Suppressor macrophage treated with lipopolysaccharide for 4 hours (primary cell): ENCODE measurements around the gene CD163L1.
"Not testable (repeated sequence)": the region's sequence is repeated elsewhere in the genome, so short reads cannot be mapped to it uniquely, and the experiment has no call there.

ENCODE experiments used
- DNase-seq: peaks from one replicate; pipeline ENCODE4 v3.0.0-alpha.2; 2020

The CD163L1 gene

DNA sequence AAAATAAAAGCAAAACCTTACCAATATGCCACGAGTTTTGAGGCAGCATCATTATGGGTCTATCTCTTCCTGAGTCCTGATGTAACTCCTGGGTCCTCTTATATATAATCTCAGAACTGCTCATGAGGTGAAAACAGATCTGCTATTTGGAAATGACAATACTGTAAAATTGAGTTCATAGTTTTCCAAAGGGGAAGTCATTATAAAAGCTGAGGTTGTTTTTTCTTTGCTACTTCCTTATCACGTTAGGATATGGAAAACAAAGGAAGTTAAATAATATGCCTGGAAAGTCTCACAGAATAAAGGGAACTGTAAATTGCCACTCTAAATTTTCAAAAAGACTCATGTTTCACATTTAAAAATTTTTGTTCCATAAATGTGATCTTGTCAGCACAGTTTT lies at the start of gene CD163L1:
CD163L1 (minus strand) TSS at position 78 of the 400 bp plus-strand sequence; CDS start at position 52, 26 bp downstream.
- peak; percentile 51 for DNase-seq

DNA sequence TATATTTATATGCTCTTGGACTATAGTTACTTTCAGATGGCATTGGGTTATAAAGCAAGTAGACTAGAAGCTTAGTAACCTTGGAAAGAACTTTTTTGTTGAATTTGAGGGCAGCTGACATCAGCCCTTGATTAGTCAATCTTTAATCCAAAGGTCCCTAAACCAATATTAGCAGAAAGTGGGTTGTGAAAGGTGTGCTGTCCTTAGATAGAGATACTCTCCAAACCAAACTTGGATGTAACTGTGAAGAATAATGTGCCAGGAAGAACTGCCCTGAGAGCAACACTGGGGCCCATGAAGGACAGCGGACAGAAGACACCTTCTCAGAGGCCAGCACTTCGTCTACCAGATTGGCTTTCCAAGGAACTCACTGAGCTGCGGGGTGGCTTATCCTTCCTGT lies 49.1 kb upstream of the CD163L1 start:
- DNase-seq = no peak

DNA sequence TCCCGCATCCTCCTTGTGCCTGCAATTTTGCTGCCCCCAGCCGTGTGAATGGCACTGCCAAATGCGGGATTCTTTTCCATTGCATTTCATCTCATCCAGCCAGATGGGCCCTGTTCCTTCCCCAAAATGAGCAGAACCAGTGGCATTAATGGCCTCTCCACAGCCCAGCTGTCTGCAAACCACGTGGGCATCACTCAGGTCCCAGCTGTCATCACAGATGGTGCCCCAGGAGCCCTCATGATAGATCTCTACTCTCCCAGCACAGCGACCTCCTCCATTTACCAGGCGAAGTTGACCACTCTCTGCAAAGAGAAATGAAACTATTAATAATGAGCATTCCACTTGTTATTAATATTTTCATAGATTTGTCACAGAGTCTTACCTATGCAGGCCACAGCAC lies 42.6 kb upstream of the CD163L1 start:
- no peak for DNase-seq

DNA sequence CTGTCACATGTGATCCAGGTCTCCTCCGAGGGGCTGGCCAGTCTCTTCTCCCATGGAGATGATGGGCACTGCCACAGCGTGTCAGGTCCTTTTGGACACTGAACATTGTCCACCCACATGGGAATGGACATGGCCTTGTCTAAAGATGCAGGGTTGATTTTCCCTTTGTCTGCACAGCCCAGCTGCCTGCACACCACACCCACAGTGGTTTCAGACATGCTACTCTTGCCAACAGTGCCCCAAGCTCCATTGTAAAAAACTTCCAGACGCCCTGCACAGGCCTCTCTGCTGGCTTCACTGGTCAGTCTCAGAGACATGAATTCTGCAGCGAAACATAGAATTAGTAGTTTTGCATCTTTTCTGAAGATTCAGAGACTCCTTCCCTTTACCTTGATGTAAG lies 41.1 kb upstream of the CD163L1 start:
- no peak for DNase-seq

DNA sequence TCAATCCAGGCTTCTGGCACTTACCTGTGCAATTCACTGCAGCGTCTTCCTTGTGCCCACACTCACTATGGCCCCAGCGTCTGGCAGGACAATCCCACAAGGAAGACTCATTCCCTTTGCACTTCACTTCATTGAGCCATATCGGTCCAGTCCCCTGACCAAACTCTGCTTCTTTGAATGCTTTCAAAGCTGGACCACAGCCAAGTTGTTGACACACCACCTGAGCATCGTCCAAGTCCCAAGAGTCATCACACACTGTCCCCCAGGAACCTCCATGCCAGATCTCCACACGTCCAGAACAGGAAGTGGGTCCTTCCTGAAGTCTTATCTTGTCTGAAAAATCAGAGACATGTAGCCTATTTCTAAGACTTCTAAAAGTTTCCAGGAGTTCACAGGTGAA lies 39.4 kb upstream of the CD163L1 start:
- DNase-seq = no peak

DNA sequence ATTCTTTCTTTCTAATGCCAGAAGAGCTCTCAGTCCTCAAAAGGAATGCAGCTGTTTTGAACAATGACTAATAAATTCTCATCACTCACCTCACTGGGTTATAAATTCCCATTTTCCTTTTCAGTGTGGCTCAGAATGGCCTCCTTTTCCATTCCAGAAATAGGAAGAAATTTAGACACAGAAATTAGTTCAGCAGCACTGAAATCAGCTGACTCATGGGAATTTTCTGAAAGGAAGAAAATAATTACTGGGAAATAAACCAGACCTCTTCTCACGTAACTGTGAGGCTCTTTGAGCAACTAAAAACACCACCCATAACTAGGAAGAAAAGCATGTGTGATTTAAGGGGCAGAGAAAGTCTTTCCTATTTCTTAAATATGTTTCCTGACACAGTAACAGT lies 35.8 kb upstream of the CD163L1 start:
- peak; percentile 27 for DNase-seq

DNA sequence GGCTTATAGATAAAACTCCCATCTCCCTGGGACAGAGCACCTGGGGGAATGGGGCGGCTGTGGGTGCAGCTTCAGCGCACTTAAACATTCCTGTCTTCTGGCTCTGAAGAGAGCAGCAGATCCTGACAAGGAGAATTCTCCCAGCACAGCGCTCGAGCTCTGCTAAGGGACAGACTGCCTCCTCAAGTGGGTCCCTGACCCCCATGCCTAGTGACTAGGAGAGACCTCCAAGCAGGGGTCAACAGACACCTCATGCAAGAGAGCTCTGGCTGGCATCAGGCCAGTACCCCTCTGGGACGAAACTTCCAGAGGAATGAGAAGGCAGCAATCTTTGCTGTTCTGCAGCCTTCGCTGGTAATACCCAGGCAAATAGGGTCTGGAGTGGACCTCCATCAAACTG lies 28.1 kb upstream of the CD163L1 start:
- DNase-seq = no peak

DNA sequence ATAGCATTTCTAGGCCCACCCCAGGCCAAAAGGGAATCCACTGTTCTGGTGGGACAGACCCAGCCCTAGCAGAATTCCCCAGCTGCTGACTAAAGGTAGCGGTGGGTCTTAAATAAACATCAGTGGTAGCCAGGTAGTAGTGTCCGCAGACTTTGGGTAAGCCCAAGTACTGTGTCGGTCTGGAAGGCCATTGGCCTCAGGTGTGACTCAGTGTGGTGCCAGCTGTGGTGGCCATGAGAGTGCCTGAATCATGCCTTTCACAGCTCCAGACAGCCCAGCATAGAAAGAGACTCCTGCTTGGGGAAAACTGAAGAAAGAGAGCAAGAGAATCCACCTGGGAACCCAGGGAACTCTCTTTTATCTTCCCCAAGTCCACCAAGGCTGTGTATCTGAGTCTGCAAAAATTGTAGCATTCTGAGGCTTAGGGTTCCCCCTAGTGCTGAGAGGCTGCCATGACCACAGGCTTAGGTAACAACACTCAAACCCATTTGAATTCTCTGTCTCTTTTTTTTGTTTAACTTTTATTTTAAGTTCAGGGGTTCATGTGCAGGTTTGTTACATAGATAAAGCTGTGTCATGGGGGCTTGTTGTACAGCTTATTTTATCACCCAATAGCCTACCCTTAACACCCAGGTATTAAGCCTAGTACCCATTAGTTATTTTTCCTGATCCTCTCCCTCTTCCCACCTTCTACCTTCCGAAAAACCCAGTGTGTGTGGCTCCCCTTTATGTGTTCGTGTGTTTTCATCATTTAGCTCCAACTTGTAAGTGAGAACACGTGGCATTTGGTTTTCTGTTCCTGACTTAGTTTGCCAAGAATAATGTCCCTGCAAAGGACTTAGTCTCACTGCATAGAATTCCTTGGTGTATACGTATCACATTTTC lies 16.7 kb upstream of the CD163L1 start:
- DNase-seq = peak; percentile 70

DNA sequence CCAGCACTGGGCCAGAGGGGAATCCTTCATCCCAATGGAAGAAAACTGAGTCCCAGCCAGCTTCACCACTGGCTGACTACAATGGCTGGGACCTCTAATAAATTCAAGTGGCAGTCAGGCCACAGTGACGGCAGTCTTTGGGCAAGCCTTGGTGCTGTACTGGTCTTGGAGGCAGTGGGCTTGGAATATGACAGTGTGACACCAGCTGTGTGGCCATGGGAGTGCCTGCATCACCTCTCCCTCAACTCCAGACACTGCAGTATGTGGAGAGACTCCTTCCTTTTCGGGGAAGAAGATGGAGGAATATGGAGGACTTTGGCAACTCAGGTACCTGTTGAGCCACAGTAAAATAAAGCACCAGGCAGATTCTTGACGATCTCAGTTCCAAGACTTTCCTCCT lies 16.0 kb upstream of the CD163L1 start:
- no peak for DNase-seq

DNA sequence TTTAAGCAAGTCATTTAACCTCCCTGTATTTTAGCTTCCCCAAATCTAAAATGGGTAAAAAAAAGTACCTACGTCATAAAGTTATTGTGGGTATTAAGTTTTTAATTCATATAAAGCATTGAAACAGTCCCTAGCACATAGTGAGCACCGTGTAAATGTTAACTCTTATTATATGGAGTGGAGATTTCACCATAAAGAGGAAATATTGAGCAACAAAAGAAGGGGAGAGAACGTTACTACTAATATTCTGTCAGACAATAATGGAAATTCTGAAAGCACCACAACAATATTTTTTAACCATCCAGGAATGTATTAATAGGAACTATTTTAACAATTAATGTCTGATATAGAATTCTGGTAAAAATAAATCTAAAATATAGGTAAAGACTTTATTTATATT lies 7.8 kb upstream of the CD163L1 start:
- DNase-seq = no peak

DNA sequence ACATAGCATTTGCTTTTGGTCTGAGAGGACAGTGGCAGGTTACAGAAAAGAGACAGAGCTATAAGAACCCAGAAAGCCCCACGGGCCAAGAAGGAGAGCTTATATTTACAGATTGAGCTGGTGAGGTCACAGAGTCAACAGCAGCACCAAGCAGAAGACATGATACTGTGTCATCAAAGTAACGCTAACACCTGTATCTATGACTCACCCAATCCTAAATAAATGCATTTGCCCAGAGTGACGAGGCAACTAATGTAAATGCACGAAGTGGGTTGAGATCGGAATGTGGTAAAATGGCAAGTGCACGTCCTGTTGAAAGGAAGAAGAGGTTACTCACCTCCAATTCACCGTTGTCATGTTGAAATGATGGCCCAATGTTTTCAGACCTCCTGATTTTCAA lies 6.7 kb upstream of the CD163L1 start:
- no peak for DNase-seq

DNA sequence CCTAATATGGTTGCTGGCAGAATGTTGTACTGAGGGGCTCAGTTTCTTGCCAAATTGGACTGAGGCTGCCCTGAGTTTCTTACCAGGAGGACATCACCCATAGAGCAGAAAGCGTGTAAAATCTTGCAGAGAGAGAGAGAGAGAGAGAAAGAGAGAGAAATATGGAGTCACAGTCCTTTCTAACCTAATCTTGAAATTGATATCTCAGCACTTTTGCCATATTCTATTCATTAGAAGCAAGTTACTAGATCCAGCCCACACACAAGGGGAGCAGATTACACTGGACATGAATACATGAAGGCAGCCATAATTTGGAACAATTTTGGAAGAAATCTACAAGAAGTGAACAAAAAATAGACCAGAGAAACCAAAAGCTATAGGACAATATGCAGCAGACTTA lies 4.1 kb upstream of the CD163L1 start:
- DNase-seq = no peak

DNA sequence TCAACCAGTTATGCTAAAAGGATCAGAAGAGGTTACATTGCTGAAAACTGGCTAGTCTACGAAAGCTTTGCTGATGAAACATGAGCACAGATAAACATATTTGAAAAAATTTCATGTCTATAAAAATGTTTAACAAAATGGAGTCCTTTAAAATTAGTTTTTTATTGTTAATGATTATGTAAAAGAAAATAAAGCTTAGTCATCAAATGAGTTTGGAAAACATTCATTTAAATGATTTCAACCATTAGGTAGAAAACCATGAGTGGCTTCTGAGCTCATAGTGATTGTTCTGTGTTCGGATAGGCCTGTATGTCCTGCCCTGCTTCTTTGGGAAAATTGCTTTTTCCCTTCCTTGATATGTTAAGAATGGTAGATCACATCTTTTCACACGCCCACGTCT lies 584 bp upstream of the CD163L1 start:
- DNase-seq = no peak

DNA sequence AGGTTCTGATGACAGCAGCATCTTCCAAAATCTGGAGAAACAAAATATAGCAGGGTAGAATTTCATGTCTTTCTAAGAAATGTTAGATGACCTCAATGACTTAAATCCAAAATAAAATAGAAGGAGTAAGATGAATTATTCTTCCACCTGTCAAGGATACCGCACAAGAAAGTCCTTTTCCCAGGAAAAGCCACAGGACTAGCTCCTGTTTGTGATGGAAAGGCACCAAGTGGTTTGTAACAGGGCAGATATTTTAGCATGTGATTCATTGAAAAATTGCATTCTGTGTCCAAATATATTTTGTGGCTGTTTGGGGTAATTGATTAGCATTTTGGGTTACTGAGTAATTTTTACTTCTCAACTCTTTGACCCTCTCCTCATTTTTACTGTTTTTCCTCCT lies 2.7 kb downstream of the CD163L1 start:
- no peak for DNase-seq

DNA sequence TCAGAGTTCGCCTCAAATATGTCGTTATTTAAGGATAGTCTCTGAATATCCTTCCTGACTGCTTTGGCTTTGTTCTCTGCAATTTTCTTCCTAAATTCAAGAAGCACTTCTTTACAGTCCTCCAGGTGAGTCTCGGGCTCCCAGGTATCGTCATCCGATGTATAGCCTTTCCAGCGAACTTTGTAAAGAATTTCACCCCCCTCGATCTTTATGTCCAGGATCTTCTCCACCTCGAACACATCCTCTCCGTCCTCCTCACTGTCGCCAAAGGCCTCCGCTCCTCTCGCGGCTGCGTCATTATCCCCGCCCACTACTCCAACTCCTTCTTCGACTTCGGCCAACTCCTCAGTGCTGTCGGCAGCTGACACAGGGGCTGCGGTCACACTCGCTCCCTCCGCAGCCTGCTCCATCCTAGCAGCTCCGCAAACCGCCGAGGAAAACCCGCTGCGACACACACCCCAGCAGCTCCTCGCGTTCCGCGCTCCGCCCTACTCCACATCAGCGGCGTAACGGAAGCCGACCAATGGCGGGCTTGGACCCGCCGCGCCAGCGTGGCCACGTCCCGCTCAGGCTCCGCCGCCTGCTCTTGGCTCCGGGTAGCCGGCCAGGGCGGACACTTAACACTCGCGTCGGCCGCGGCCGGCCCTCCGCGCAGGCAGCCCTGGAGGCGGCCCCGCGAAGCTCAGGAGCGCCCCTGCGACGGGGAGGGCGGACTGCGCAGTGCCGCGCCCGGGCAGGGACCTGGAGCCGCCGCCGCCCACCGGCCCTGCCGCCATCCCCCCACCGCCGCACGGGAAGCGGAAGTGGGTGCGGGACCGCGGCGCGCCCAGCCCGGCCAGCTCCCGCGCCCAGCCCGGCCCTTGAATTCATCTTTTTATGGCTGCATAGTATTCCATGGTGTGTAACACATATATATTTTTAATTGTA lies 4.1 kb downstream of the CD163L1 start:
- peak; percentile 71 for DNase-seq

DNA sequence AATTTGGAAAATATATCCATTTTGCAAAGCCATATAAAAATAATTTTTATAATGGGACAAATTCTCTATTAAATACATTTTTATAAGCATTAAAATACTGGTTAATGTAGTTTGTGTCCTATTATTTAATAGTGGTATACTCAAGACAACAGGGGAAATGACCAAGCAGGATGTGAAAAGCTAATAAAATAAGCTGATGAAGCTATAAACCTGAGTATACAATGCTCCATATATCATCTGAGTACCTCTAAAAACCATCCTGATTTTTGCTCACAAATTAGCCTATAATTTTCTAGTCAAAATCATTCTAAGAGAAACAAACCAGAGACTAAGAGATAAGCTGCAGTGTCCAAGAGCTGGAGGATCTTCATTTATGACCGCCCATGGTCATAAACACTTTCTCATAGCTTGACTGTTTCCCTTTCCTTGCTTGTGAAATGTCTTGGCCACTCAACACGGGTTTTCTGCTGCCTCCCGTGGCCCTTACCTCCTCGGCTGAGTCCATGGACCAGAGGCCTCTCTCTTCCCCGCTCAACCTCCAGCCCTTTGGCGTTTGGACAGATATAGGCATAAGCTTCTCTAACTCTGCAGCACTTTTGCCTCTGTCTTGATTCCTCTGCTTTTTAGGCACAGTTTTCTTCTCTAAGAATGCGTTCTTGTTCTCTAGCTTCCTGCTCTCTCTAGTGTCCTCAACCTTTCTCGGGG lies 5.5 kb downstream of the CD163L1 start:
- not testable (repeated sequence) for DNase-seq

DNA sequence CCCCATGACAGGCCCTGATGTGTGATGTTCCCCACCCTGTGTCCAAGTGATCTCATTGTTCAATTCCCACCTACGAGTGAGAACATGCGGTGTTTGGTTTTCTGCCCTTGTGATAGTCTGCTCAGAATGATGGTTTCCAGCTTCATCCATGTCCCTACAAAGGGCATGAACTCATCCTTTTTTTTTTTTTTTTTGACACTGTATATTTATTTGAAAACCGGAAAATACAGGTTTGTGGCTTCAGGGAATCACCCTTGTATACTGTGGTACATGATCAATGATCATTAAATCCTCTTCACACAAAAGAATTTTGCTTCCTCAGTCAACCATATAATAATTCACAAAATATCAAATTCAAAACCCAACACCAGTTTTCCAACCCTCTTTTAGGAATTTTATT lies 6.5 kb downstream of the CD163L1 start:
- DNase-seq = not testable (repeated sequence)

DNA sequence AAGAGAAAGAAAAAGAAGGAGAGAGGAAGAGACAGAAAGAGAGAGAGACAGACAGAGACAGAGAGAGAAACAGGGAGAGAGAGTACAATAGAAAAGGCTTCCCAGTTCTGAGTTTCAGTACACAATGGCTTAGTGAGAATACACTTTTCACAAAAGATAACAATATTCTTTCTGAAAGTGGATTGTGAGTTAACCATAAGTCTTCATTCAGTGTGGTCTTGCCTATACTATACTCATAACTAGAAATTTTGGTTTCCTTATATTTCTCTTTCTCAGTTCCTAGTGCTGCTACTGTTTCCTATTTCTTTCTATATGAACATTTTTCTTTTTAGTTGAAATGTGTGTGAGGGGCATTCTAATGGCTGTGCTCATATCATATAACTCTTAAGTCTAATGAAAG lies 9.3 kb downstream of the CD163L1 start:
- no peak for DNase-seq

DNA sequence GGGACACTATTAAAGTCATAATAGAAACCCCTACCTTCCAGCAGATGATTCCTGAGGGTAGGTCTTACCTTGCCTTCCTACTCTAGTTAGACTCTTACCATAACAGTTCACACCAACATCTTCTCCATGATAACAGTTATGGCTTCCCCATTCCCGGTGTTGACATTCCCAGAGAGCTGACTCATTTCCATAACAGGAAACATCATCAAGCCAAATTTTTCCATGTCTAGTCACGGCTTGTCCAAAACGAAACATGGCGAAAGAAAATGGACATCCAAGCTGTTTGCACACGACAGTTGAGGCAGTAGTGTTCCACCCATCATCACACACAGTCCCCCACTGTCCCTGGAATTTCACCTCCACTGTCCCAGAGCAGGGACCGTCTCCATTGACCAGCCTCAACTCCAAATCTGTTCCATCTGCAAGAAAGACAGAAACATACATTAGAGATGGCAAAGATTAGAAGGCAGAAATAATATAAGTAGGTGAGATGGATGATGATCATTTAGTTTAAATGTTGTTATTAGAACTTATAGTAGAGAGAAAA lies 10.6 kb downstream of the CD163L1 start:
- DNase-seq = no peak

DNA sequence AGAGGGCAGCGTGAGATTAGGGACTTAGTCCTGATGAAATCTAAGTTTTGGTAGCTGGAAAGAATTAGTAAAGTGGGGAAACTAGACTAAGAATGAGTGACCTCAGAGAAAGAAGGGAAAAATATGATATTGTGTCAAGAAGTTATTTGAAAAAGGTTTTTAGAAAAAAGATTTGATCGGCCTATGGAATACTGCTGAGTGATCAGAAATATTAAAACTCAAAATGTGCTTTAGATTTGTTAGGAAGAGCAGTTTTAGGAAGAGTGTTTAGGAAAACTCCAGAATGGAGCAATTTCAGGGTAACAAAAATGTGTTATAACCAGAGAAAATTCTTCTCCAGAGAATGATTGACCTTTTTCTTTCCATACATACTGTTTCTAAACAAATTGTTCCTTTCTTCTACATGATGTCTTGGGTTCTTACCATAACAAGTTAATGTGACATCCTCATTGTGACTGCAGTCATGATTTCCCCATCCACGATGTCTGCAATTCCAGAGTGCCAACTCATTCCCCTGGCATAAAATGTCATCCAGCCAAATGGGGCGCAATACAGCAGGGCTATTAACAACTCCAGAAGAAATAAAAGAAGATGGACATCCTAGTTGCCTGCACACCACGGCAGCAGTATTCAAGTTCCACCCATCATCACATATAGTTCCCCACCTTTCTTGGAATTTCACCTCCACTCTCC lies 11.8 kb downstream of the CD163L1 start:
- DNase-seq = no peak

DNA sequence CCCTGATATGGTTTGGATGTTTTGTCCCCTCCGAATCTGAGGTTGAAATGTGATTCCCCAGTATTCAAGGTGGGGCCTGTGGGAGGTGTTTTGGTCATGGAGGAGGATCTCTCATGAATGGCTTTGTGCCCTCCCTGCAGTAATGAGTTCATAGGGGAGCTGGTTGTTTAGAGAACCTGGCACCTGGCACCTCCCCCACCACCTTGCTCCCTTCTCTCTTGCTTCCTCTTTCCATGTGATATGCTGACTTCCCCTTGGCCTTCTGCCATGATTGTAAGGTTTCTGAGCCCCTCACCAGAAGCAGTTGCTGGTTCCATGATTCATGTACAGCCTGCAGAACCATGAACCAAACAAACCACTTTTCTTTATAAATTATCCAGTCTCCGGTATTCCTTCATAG lies 32.6 kb downstream of the CD163L1 start:
- DNase-seq = no peak

DNA sequence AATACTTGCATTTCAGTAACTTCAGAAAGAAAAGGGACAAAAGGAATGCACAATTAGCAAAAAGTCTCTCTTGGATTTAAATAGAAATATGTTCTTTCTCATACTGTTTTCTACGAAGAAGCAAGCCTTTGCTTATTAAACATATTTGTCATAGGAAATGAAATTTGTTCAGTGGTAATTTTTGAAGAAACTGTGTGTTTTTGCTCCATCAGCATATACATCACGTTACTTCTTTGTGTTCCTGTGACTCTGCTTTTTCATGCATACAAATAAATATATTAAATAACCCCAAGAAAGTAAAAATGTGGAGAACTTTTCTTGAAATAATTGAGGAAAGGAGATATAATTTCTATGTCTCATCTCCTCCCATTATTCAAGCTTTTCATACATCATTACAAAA lies 39.7 kb downstream of the CD163L1 start:
- no peak for DNase-seq
